ENCODE measurements around the gene SSBP2.
A peak's percentile ranks its signal among the peaks of the same experiment; 100 is the strongest.

The SSBP2 gene

DNA sequence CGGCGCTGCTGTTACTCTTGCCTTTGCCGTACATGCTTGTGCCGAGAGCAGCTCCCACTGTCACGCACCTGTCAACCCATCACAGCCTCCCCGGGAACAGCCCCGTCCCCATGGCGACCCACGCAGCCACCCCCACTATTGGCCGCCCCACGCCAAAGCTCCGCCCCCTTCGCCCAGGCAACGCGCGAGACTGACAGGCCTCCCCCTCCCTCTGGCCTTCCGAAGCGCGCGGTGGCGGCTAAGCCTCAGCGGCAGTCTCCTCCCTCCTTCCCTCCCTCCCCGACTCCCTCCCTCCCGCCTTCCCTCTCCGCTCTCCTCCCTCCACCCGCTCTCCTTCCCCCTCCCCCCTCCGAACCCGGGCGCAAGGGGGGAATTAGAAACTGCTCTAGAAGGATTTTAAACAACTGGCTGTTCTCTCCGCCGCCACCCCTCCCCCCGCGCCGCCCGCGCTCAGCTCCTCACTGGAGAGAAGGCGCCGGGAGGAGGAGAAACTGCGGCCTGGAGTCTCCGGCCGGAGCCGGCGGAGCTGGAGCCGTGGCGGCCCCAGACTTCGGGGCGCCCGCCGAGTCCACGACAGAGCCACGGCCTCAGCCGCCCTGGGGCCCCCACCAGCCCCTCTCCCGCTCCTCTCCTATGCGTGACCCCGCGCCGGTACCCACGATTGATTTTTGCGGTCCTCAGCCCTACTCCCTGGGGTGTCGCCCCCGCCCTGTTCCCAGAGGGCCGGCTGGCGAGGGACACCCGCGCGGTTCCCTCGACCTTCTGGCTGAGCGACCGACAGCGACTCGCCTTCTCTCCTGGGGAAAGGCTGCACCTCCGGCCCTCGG, at the start of gene SSBP2:
Gene SSBP2, minus strand, starts transcription at position 89 of the 827 bp plus-strand sequence. Its CDS starts 55 bp downstream, at position 34.
- peak; percentile 99 for DNase-seq

DNA sequence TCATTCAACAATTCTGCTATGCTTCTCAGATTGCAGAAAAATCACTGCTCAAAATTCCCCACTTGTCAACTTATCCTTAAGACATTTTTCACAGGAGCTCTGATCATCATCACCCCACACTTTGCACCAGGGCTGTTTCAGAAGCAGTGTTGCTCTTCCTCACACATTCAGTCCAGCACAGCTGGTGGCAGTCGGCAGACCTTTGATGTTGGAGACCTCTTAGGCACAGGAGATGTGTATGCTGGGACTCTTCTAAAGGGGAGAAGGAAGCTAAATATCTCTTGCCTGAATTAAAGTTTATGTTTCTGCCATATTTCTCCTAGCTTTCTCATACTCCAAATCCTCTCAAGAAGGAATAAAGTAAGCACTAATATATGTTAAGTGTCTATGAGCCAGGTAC, 44.8 kb upstream of the SSBP2 start:
- no peak for DNase-seq

DNA sequence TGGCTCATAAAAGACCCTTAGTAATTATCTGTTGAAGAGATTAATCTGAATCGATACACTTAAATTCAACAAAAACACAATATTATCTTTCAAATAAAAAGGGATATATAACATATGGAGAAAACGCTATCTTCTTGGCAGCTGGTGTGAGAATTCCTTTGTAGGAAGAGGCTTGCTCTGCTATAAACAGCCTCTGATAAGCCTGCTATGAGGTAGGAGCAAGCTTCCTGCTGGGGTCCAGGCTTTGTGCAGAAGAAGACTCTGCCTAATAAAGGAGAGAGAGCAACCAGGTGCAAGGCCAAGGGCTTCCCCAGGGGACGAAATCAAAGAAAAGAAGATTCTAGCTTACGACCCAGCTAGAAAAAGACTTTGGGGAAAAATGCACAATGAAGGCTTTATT, 43.3 kb upstream of the SSBP2 start:
- no peak for DNase-seq

DNA sequence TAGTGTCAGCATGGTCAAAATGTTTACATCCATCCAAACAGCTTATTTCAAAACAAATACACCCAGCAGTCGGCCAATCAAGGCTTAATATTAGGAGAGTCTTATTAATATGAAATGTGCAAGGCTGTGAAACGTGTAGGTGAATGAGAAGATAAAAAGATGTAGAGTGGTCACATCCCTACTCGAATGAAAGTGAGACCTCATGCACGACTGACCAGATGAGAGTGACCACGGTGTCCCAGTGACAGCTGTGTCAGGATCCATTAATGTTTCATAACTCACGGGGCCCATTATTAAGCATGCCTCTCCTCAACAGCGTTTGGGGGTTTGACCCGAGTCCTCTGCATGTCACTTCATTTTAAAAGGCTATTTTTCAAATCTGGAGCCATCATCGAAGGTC, 39.4 kb upstream of the SSBP2 start:
- no peak for DNase-seq

DNA sequence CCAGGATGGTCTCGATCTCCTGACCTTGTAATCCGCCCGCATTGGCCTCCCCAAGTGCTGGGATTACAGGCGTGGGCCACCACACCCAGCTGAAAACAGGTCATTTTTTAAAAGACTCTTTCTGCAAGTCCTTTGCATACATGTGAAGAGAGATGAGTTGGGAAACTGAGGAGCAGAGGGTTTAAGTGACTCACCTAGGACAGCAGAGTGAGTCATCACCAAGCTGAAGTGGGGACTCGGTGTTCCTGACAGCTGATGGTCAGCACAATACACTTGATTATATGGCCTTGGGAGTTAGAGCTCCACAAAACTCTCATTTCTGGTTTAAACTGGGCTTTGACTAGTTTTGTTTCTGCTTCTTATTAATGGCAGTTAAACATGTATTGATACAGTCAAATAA, 38.1 kb upstream of the SSBP2 start:
- DNase-seq: no peak

DNA sequence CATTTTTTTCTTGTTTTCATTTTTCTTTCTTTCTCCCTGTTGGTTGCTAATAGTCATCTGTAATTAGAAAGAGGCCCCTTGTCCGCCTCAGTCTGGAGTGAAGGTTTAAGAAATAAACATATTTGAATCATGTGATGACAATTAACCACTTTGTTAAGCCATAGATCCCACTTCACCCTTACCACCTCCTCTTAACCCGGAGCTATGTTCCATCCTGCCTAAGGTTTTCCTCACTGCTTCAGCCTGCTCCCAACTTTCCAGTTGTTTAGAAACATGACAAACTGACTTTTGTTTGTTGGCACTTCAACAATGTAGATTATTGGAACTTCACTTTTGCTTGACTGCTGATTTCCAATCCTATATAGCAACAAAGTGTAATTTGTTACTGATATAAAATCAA, 37.4 kb upstream of the SSBP2 start:
- DNase-seq: no peak

DNA sequence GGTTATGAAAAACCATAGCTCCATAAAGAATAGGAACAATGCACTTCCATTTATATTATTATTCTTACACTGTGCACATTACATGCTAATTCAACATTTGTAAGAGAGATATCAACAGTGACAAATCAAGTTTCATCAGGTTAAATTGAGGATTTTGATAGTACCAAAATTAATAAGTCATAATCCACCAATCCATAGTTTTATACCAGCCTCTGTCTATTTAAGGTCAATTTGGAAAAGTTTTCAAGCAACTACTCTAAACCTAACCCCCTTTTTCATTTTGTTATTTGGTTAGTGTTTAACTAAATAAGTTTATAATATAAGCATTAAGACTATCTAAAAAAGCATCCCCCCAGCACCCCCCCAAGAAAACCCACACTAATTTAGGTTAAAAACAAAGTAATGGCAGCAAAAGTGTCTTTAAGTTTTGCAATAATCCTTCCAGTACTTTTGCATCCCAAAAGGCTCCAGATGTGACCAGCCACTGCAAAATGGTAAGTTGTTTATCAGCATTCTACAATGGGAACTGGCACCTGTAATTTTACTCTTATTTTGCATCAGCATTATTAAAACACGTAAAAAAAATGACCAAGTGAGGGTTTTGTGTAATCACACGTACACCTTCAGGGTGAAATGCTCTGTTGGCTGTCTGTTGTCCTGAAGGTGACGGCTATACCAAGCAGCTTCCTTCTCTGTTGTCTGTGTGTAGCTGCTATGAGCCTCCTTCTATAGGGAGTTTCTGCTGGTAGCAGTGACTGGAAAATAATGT, 36.8 kb upstream of the SSBP2 start:
- DNase-seq: no peak

DNA sequence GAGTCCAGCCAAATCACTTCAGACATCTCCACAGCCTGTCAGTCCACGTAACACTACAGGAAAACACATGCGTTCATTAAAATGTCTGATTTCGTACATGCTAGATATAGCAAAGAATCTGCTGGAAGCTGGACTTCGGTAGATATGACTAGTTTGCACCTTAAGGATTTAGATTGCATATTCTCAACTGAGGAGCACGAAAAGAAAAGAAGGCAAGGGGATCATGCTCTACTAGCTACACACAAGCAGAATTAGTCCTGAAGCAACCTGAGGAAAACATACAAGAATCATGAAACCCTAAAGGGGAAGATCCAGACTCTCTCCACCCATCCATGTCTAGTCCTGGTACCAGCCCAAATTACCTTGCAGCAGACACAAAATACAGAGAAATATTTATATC, 36.1 kb upstream of the SSBP2 start:
- DNase-seq: no peak

DNA sequence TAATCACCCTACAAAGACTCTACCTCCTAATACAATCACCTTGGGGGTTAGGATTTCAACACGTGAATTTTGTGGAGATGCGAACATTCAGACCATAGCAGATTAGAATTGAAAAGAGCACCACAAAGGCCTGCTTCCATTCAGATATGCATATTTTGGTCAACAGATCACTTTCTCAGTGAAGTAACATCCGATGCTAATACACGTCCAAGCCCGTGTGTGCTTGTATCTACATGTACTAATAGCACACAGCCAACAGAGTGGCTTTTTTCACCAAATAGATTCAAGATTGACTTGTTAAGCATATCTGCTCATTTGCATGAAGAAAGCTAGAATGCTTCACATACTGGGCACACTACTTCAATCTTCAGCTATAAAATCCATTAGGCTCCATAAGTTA, 35.6 kb upstream of the SSBP2 start:
- no peak for DNase-seq

DNA sequence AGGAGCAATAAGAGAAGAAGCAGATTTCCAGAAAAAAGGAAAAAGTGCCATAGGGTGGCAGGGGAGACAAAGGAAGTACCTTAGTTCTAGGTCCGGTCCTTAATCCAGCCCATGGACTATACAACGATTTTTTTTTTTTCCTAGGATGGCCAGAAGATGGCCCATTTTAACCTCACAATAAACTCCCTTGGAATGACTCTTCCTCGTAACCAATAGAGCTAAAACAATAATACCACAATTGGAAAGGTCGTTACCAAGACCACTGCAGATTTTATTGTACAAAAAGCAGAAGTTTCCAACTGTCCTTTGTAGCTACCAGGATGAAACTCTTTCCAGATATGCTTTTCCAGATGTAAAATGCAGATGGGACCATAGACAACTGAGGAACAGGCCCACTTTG, 34.4 kb upstream of the SSBP2 start:
- no peak for DNase-seq

DNA sequence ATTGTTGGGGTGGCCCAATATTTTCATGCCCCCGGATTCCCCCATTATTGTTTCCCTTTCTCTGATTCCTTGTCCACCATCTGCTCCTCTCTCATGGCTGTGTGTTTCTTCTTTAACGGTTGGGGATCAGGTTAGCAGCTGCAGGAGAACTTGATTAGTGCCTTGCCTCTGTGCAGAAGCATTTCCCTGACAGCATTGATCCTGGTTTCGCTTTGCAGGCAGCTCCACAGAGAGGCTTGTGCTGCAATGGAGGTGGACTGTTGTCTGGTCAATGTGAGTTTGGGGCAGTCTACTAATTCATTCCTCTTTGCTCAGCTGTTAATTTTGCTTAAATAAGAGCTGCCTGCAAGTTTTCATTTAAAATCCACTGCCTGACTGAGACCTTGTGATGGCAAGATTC, 32.5 kb upstream of the SSBP2 start:
- DNase-seq: no peak

DNA sequence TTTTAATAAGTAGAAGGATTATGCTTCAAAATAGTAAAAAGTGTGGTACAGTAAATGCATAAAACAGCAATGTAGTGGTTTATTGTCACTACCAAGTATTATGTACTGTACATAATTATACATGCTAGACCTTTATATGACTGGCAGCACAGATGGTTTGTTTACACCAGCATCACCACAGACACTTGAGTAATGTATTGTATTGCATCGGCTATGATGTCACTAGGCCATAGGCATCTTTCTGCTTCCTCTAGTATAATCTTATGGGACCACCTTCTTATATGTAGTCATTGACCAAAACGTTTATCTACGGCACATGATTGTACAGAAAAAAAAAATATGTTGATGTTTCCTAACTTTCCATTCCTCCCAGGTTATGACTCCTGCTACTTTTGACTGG, 31.9 kb upstream of the SSBP2 start:
- no peak for DNase-seq

DNA sequence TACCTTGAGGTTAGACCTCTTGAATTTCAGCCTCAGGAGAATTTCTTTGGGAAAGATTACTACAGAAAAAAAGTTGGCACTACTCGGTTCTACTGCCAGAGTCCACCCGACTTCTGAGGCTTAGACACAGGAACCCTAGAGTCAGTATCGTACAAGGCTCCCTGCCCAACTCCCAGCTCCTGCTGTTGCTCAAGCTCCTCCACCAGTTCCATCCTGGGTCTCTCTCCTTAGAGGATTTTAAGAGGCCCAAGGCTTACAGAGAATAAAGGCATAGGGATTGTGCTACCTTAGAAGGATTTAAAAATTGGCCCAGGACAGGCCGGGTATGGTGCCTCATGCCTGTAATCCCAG, 29.0 kb upstream of the SSBP2 start:
- no peak for DNase-seq

DNA sequence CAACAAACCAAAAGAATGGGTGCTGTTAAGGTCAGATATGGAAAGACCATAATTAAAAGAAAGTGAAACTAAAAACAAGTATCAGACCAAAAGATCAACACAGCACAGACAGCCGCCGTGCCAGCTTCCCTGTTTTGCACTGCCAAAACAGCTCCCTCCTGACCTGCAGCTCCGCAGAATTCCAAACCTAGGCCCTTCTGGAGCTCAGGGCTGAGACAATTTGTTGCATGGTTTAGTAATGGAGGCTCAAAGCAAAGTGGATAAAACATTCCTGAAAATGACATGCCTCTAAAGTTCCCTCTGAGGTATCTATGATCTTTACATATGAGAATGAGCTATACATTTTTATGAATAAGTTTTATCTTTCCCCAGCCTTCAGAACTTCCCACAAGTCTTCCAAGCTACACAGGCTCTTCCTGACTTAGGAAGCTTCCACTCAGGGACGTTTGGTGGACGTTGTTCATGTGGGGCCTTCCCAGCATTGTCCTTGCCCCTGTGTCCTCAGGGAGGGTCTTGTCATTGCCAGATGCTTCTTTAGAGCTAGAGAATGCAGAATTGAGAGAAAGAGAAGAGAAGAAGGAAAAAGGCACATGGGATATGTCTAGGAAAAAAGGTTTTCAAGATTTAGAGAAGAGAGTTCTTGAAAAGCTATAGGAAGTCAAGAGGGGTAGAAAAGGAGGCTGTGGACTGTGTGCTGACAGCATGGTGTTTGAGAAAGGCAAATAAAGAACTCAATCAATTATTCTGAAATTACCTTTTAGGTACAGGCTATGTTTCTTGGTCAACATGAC, 28.4 kb upstream of the SSBP2 start:
- no peak for DNase-seq

DNA sequence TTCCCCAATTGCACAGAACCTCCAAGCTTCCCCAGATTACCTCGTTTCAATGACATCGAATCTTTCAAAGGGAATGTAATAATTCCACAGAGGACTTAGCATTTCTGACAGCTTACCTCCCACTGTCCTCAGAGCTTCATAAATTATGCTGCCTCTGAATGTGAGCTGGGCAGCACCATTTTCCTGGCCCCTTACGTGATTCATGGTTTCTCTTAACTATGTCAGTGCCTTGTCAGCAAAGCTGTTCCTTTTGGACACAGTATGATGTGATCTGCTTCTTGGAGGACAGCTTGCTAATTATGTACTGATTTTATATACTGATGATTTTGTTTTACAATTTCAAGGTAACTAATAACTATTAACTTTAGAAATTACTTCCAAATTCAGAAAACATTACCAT, 27.7 kb upstream of the SSBP2 start:
- no peak for DNase-seq

DNA sequence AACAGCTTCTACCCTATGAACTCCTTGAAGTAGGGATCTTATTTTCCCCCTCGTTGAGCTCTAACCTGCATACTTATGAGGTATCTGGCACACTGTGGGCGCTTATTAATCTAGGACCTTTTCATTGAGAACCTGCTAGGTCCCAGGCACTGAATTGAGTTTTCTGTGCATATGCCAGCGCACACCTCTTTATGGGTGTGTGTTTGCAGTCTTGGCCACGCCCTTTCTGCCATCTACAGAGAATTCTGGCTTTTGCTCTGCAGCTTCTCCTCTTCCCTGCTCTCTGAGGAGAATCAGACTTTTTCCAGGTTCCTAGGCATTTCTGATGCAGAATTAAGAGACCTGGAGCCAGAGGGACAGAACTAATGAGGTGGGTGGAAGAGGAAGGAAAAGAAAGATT, 25.4 kb upstream of the SSBP2 start:
- no peak for DNase-seq

DNA sequence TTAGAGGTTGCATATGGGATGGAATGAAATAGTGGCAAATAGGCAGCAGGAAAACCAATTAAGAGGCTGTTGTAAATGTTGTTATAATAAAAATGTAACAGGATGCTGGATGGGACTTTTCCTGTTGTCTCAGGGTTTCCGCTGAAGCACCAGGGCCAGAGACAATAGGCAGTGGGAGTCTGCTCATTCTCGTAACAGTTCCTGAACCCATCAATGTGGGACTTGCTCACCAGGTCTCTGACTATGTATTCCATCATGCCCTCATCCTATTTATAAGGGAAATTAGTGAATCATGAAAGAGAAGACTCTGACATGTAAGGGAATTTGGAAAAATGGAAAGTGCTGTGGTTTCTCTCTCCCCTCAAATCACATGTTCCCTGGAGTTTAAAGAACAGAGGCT, 23.5 kb upstream of the SSBP2 start:
- DNase-seq: no peak

DNA sequence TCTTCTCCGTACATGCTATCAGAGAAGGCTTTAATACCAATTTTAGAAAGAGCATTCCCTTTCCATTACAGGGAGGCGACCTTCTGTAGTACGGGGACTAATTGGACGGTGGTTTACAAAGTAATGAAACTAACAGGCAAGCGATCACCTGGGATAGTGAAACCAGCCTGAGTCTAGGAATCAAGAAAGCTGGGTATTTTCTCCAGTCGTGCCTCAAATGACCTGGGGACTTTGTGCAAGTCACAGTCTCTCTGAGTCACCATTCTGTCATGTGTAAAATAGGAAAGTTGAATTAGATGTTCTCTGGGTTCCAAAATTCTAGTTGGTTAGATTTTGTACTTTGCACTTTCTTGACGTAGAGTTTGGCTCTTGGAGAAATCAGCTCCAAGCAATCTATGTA, 22.7 kb upstream of the SSBP2 start:
- no peak for DNase-seq

DNA sequence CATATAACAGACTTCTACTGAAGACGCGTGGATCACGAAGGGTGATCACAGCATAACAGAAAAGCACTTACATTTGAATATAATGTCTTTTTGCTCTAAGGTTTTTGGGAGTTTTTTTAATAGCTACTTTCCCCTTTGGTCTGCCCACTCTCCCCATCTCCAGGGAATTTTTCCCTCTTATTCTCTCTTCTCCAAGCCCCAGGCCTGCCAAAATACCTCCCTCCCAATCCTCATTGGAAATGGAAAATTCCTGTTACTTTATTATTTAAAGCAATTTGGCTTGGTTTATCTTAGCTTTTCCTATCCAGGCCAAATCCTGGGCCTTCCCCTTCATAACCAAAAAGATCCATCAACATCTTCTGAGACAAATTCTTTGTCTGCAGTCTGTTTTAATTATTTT, 22.3 kb upstream of the SSBP2 start:
- DNase-seq: no peak

DNA sequence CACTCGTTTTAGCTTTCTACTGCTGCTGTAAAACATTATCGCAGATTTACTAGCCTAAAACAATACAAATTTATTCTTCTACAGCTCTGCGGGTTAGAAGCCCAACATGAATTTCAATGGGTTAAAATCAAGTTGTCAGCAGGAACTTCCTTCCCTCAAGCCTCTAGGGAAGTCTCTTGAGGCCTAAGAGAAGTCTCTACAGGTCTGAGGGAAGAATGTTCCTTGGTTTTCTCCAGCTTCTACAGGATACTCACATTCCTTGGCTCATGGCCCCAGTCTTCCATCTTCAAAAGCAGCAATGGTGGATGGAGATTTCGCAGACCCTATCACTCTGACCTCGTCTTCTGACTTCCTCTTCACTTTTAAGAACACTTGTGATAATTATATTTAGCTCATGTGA, 21.6 kb upstream of the SSBP2 start:
- DNase-seq: no peak

DNA sequence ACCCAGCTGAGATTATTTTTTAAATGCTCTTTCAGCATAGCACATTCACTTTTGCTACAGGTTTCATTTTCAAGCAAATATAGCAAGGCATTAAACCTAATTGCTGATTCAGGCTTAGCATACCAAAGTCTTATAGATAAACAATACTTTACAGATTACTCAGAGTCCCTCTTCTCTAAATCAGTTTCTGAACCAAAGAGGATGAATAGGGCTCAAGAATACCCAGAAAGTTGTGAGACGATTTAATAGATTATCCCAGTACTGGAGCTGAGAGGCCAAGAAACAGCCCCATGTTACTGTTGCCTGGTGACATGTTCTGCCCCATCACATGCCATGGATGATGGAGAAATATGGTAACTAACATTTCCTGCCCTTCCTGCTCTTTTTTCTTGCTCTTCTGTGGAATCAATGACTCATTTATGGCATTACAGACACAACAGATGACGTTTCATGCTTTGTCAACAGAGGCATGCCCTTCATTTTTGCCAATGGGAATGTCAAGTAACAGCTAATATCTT, 18.1 kb upstream of the SSBP2 start:
- DNase-seq: no peak

DNA sequence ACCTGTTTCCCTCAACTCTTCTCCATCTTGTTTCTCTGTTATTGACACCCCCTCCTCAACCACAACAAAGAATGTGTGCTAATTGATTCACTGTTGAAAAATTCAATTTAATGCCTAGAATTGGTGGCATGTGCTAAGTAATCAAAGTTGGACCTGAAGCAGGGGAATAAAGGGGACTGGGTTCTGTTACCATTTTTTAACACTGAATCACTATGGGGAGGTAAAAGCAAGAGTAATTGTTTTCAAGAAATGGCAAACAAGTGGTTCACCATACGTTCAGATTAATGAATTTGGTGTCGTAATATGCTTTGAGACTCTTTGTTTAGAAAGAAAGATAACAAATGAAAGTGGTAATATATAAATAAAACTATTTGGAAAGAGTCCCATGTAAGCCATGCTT, 17.0 kb upstream of the SSBP2 start:
- no peak for DNase-seq

DNA sequence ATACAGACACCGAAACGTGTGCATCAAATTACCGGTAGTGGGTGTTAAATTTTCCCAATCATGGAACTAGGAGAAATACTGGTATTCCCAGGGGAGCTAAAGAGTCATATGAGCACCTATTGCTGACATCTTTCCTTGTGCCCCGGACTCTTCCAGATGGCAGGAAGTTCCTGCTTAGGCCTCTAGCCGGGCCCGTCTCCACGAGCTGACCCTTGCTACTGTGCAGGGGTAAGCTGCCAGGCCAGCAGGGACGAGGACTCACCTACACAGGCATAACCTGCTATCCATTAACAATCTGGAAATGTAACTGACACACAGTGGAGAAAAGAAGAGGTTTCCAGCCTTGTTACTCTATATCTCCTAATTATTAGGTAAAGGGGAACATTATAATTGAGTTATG, 16.2 kb upstream of the SSBP2 start:
- DNase-seq: no peak

DNA sequence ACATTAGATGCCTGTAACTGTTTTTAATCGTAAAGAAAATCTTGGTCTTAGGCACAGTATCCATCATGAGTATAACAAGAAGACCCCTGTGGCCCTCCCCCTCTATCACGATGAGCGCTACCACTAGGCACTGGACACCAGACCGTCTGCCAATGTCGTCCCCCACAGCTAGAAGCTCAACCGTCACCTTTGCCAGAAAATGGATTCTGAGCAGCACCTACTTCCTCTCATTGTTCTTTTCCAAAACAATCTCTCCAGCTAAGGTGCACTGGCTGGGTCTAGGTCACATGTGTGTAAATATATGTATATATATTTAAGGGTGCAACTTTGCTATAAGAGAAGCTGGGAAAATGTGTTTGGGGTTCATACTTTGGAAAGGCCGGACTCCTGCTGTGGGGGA, 15.7 kb upstream of the SSBP2 start:
- DNase-seq: no peak

Measured in NCI-H748 treated with DMSO at 0.1 percent for 48 hours (cell line).